Measurements from ENCODE around the gene CYP2W1.

The CYP2W1 gene

DNA sequence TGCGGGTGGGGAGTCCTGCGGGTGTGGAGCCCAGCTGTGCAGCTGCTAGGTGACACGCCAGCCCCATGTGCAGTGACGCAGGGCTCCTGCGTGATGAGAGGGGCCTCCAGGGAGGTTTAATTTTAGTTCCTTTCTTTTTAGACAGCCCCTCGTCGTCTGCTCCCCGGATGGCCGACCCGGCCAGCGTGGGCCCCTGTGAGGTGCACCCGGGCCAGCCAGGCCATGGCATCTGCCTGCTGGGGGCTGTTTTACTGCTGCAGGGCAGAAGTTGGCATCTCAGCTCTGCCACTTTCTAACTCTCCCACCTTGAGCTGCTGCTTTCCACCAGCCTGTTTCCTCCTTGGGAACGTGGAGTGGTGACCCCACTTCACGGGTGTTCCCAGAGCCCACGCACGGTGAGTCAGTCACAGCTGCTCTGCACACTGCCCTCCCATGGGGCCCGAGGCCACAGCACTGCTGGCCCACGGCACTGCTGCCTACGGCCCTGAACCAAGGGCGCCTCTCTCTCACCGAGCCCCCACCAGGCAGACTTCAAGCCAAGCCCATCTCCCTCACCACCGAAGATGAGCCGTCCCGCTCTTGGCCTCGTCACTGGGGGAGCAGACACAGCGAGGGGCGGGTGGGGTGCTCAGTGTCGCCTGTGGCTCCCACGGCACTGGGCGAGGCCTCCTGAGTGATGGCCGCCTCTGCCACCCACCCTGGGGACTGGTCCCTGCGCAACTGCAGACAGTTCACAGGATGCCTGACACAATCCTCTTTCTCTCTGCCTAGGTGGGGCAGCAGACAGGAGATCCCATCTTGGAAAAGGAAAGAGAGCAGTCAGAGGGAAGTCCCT, 21.3 kb downstream of the CYP2W1 start:
- DNase-seq (ENCODE audit: low read depth, low spot score) = no peak
- no peak overlapping the region for H3K9ac ChIP-seq (ENCODE audit: insufficient read length)
- H3K9me3 ChIP-seq (ENCODE audit: low read depth, low read length) = no peaks in the 10 kb centered on the region
- no peaks in the 10 kb centered on the region for H3K36me3 ChIP-seq (ENCODE audit: insufficient read depth, low read length)
- no peak overlapping the region for H3K4me3 ChIP-seq
- TF ChIP-seq POLR2AphosphoS5 (IDR thresholded peaks at IDR 0.05; ENCODE audit: borderline replicate concordance, low read depth, low read length) (no peak), FOXP2 (optimal IDR thresholded peaks at IDR 0.05; ENCODE audit: control extremely low read depth, extremely low read length, insufficient read depth) (no peak), EZH2 (IDR thresholded peaks at IDR 0.05) (no peak)
- H3K27ac ChIP-seq = no peak overlapping the region

DNA sequence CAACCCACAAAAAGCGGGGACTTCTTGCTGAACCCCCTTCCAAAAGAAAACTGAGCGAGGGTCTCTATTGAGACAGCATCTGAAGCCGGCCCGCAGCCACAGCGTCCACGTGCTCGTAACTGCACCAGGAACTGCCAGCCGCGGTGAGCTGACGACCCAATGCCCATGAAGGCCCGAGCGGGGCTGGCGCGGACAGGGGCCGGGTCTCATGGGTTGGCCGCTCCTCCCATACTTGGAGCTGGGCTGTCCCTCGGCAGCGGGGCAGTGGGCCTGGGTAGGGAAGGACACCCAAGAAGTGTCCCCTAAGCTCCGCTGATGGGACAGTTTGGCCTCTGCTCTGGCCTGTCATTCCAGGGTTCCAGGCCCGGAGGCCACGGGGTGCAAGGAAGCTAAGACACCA, 22.3 kb downstream of the CYP2W1 start:
- DNase-seq (ENCODE audit: low read depth, low spot score) = no peak
- no peaks in the 10 kb centered on the region for H3K36me3 ChIP-seq (ENCODE audit: insufficient read depth, low read length)
- no peak overlapping the region for H3K27ac ChIP-seq
- no peaks in the 10 kb centered on the region for H3K9me3 ChIP-seq (ENCODE audit: low read depth, low read length)
- H3K4me3 ChIP-seq = no peak overlapping the region
- H3K9ac ChIP-seq (ENCODE audit: insufficient read length) = no peak overlapping the region
- no peak for TF ChIP-seq FOXP2 (optimal IDR thresholded peaks at IDR 0.05; ENCODE audit: control extremely low read depth, extremely low read length, insufficient read depth)
- no peak for TF ChIP-seq POLR2AphosphoS5 (IDR thresholded peaks at IDR 0.05; ENCODE audit: borderline replicate concordance, low read depth, low read length)
- no peak for TF ChIP-seq EZH2 (IDR thresholded peaks at IDR 0.05)

GRCh38 chr7:1007901-1008300, 24.9 kb downstream of the CYP2W1 start:
- Histone ChIP-seq H3K36me3 (ENCODE audit: insufficient read depth, low read length) (no peaks in the 10 kb centered on the region), H3K27ac (no peak overlapping the region), H3K4me3 (no peak overlapping the region), H3K9ac (ENCODE audit: insufficient read length) (no peak overlapping the region), H3K9me3 (ENCODE audit: low read depth, low read length) (no peaks in the 10 kb centered on the region)
- TF ChIP-seq POLR2AphosphoS5 (IDR thresholded peaks at IDR 0.05; ENCODE audit: borderline replicate concordance, low read depth, low read length) = no peak
- TF ChIP-seq FOXP2 (optimal IDR thresholded peaks at IDR 0.05; ENCODE audit: control extremely low read depth, extremely low read length, insufficient read depth) = no peak
- TF ChIP-seq EZH2 (IDR thresholded peaks at IDR 0.05) = no peak
- DNase-seq (ENCODE audit: low read depth, low spot score) = no peak

DNA sequence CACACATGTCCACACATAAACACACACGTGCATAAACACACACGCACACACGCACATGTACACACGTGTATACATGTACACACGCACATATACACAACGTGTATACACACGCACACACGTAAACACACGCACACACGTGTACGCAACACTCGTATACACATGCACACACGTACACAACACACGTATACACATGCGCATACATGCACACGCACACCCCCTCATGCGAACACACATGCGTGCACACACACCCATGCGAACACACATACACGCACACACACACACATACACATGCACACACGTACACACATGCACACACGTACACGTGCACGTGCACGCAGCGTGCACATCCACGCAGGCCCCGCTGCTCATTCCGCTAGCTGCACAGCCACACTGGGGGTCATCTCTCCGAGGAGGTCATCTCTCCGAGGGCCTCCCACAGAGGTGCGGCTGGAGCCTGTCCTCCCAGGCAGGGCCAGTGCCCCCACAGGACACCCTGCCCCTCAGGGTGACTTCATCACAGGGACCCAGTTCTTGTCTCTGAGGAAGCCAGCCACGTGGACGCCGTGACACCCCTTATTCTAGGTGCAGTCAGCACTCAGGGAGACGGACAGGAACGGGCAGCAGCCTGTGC, 25.9 kb downstream of the CYP2W1 start:
- H3K9ac ChIP-seq (ENCODE audit: insufficient read length) = no peak overlapping the region
- no peaks in the 10 kb centered on the region for H3K9me3 ChIP-seq (ENCODE audit: low read depth, low read length)
- no peak for DNase-seq (ENCODE audit: low read depth, low spot score)
- TF ChIP-seq POLR2AphosphoS5 (IDR thresholded peaks at IDR 0.05; ENCODE audit: borderline replicate concordance, low read depth, low read length) (no peak), FOXP2 (optimal IDR thresholded peaks at IDR 0.05; ENCODE audit: control extremely low read depth, extremely low read length, insufficient read depth) (no peak), EZH2 (IDR thresholded peaks at IDR 0.05) (no peak)
- H3K4me3 ChIP-seq = no peak overlapping the region
- no peaks in the 10 kb centered on the region for H3K36me3 ChIP-seq (ENCODE audit: insufficient read depth, low read length)
- no peak overlapping the region for H3K27ac ChIP-seq

GRCh38 chr7:1009747-1010146, 26.8 kb downstream of the CYP2W1 start:
- Histone ChIP-seq H3K36me3 (ENCODE audit: insufficient read depth, low read length) (no peaks in the 10 kb centered on the region), H3K4me3 (no peak overlapping the region), H3K27ac (no peak overlapping the region), H3K9ac (ENCODE audit: insufficient read length) (no peak overlapping the region), H3K9me3 (ENCODE audit: low read depth, low read length) (no peaks in the 10 kb centered on the region)
- no peak for TF ChIP-seq POLR2AphosphoS5 (IDR thresholded peaks at IDR 0.05; ENCODE audit: borderline replicate concordance, low read depth, low read length)
- TF ChIP-seq EZH2 (IDR thresholded peaks at IDR 0.05) = no peak
- TF ChIP-seq FOXP2 (optimal IDR thresholded peaks at IDR 0.05; ENCODE audit: control extremely low read depth, extremely low read length, insufficient read depth) = no peak
- DNase-seq (ENCODE audit: low read depth, low spot score) = no peak

- Histone ChIP-seq H3K27ac (no peak overlapping the region), H3K4me3 (no peak overlapping the region), H3K36me3 (ENCODE audit: insufficient read depth, low read length) (no peaks in the 10 kb centered on the region), H3K9me3 (ENCODE audit: low read depth, low read length) (no peaks in the 10 kb centered on the region), H3K9ac (ENCODE audit: insufficient read length) (no peak overlapping the region)
- TF ChIP-seq POLR2AphosphoS5 (IDR thresholded peaks at IDR 0.05; ENCODE audit: borderline replicate concordance, low read depth, low read length) = no peak
- TF ChIP-seq EZH2 (IDR thresholded peaks at IDR 0.05) = no peak
- TF ChIP-seq FOXP2 (optimal IDR thresholded peaks at IDR 0.05; ENCODE audit: control extremely low read depth, extremely low read length, insufficient read depth) = no peak
- no peak for DNase-seq (ENCODE audit: low read depth, low spot score)
Observed at GRCh38 chr7:1010226-1010625, 27.2 kb downstream of the CYP2W1 start.

- no peaks in the 10 kb centered on the region for H3K36me3 ChIP-seq (ENCODE audit: insufficient read depth, low read length)
- no peak overlapping the region for H3K27ac ChIP-seq
- TF ChIP-seq FOXP2 (optimal IDR thresholded peaks at IDR 0.05; ENCODE audit: control extremely low read depth, extremely low read length, insufficient read depth) (no peak), EZH2 (IDR thresholded peaks at IDR 0.05) (no peak), POLR2AphosphoS5 (IDR thresholded peaks at IDR 0.05; ENCODE audit: borderline replicate concordance, low read depth, low read length) (no peak)
- no peak for DNase-seq (ENCODE audit: low read depth, low spot score)
- no peak overlapping the region for H3K4me3 ChIP-seq
- no peaks in the 10 kb centered on the region for H3K9me3 ChIP-seq (ENCODE audit: low read depth, low read length)
- H3K9ac ChIP-seq (ENCODE audit: insufficient read length) = no peak overlapping the region
Observed at GRCh38 chr7:1011297-1012003, 28.5 kb downstream of the CYP2W1 start.

GRCh38 chr7:1012004-1012715, 29.2 kb downstream of the CYP2W1 start:
- Histone ChIP-seq H3K27ac (no peak overlapping the region), H3K9ac (ENCODE audit: insufficient read length) (no peak overlapping the region), H3K9me3 (ENCODE audit: low read depth, low read length) (no peaks in the 10 kb centered on the region), H3K36me3 (ENCODE audit: insufficient read depth, low read length) (no peaks in the 10 kb centered on the region), H3K4me3 (no peak overlapping the region)
- DNase-seq (ENCODE audit: low read depth, low spot score) = no peak
- TF ChIP-seq POLR2AphosphoS5 (IDR thresholded peaks at IDR 0.05; ENCODE audit: borderline replicate concordance, low read depth, low read length) = no peak
- no peak for TF ChIP-seq EZH2 (IDR thresholded peaks at IDR 0.05)
- TF ChIP-seq FOXP2 (optimal IDR thresholded peaks at IDR 0.05; ENCODE audit: control extremely low read depth, extremely low read length, insufficient read depth) = no peak

Measured in SK-N-MC (cell line).